ENCODE measurements around the gene INPP5A.

Gene INPP5A

DNA sequence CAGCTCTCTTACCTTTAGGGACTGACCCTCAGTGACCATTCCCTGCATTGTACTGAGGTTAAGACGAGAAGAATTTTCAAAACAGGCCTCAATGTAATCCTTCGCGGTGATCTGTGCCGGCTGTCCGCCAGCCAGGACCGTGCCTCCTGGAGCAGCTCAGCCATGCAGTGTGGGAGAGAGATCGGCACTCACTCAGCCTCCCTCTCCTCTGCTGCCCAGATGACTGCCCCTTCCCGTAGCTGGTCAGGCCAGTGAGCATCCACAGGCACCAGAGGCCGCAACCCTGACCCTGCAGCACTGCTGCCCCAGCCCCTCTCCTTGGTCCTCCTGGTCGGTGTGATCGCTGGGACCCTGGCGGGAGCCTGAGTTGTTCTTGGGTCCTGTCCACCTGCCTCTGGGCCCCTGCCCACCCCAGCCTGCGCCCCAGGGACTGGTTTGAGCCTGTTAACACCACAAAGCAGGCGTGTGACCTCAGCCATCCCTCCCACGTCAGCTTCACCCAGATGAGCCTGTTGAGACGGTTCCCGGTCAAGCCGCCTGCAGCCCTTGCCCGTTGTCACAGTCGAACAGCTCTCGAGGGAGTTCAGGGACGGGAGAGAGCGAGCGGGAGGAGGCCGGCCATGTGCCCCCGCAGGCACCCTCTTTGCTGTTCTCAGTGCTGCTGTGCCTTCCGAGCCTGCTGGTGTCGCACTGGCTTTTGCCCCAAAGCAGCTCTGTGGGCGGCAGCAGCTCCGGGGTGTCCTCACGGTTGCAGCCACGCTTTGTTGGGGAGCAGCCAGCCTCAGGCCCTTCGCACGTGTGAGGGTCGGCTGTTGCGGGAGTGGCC, 211.2 kb downstream of the INPP5A start:
- Mint-ChIP-seq H3K9me3 (no peaks in the 10 kb centered on the region), H3K27me3 (no peaks in the 10 kb centered on the region), H3K36me3 (peaks cover 22 to 39% of the 10 kb centered on the region in 2 donors), H3K27ac (no peak overlapping the region), H3K4me3 (no peak overlapping the region), H3K4me1 (no peaks in the 10 kb centered on the region)
- DNase-seq (no peak), ATAC-seq (replicated peaks) (no peak)

DNA sequence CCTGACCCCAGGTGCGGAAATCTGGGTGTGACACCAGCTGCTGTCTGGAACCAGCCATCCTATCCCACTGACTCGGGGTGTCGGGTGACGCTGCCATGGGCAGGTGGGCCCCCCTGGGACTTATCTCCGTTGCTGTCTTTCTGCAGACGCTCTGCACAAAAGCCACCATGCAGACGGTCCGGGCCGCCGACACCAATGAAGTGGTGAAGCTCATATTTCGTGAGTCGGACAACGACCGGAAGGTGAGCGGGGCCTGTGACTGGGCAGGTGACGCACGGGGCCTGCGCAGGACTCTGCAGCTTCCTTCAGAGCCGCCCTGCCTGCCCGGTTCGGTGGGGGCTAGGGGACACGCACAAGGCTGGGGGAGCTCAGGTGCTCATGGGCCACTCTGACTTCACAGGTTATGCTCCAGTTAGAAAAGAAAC, 211.8 kb downstream of the INPP5A start:
- H3K4me3 Mint-ChIP-seq, result no peak overlapping the region
- no peaks in the 10 kb centered on the region for H3K9me3 Mint-ChIP-seq
- H3K36me3 Mint-ChIP-seq, result peaks cover 26 to 45% of the 10 kb centered on the region in 2 donors
- no peak overlapping the region for H3K27ac Mint-ChIP-seq
- DNase-seq, result no peak
- ATAC-seq (replicated peaks), result no peak
- no peaks in the 10 kb centered on the region for H3K27me3 Mint-ChIP-seq
- no peaks in the 10 kb centered on the region for H3K4me1 Mint-ChIP-seq

DNA sequence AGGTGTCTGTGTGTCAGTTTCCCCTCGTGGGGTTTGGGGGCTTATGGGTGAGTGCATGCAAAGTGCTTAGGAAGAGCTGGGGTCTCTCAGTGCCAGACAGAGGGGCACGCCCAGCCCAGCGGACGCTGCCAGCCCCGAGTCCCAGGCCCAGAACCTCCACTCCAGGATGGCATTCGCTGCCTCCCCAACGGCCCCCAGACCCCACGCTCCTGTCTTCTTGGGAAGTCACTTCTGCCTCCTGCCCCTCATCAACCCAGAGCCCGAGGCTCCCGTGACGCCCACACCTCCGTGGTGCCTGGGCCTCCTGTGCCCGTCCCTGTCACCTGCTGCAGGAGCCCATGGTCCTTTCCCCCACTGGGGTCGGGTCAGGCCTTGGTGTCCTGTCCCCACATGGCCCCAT, 213.3 kb downstream of the INPP5A start:
- DNase-seq (no peak), ATAC-seq (replicated peaks) (no peak)
- H3K36me3 Mint-ChIP-seq, result peaks cover 41 to 59% of the 10 kb centered on the region in 2 donors
- H3K27ac Mint-ChIP-seq, result no peak overlapping the region
- peaks cover 6% of the 10 kb centered on the region in 2 donors for H3K9me3 Mint-ChIP-seq
- H3K4me3 Mint-ChIP-seq, result no peak overlapping the region
- no peaks in the 10 kb centered on the region for H3K4me1 Mint-ChIP-seq
- H3K27me3 Mint-ChIP-seq, result no peaks in the 10 kb centered on the region

DNA sequence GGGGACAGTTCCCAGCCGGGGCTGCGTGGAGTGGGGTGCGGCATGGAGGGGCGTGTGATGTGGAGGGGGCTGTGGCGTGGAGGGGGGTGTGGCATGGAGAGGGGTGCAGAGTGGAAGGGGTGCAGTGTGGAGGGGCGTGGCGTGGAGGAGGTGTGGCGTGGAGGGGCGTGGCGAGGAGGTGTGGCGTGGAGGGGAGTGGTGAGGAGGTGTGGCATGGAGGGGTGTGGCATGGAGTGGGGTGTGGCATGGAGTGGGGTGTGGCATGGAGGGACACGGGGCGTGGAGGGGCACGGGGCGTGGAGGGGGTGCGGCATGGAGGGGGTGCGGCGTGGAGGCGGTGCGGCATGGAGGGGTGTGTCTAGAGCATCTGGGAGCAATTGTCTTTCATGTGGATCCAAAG, 214.8 kb downstream of the INPP5A start:
- H3K9me3 Mint-ChIP-seq, result peaks cover 6% of the 10 kb centered on the region in 2 donors
- H3K4me3 Mint-ChIP-seq, result no peak overlapping the region
- H3K4me1 Mint-ChIP-seq, result no peaks in the 10 kb centered on the region
- no peaks in the 10 kb centered on the region for H3K27me3 Mint-ChIP-seq
- peaks cover 52 to 70% of the 10 kb centered on the region in 2 donors for H3K36me3 Mint-ChIP-seq
- no peak overlapping the region for H3K27ac Mint-ChIP-seq
- DNase-seq, result no peak
- no peak for ATAC-seq (replicated peaks)

DNA sequence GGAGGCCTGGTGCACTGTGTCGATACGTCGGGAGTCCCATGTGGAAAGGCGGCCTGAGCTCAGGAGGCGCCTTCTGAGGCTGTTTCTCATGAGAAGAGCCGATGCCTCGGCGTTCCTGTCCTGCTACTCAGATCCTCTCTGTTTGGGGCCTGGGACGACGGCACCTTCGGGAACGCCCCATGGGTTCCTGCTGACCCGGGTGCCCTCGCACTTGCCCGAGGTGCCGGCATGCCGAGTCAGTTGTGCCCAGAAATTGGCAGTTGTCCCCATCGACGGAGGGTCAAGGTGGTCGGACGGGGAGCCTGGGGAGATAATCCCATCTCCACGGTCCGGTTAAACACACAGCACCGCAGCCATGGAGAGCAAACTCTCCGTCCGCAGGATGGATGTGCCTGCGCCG, 215.4 kb downstream of the INPP5A start:
- Mint-ChIP-seq H3K9me3 (peaks cover 6% of the 10 kb centered on the region in 2 donors), H3K4me3 (no peak overlapping the region), H3K27me3 (no peaks in the 10 kb centered on the region), H3K27ac (no peak overlapping the region), H3K4me1 (no peaks in the 10 kb centered on the region), H3K36me3 (peaks cover 53 to 71% of the 10 kb centered on the region in 2 donors)
- no peak for ATAC-seq (replicated peaks)
- DNase-seq, result no peak

DNA sequence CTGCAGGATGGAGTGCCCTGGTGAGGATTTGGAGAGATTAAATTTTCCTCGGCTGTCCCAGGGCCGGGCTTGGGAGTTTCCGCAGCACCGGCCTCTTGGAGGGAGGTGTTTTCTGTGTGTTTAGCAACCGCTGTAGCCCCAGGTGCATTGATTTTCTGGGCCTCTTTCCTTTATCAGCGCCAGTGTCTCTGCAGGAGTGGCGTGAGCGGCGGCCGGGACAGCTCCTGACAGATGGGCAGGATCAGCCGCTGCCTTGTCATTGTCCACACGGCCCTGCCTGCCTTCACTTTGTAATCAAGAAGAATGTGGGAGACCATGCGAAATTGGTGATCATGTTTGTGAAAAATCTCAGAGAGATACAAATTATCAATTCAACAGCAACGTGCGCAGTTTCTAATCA, 216.0 kb downstream of the INPP5A start:
- H3K36me3 Mint-ChIP-seq, result peaks cover 49 to 66% of the 10 kb centered on the region in 2 donors

DNA sequence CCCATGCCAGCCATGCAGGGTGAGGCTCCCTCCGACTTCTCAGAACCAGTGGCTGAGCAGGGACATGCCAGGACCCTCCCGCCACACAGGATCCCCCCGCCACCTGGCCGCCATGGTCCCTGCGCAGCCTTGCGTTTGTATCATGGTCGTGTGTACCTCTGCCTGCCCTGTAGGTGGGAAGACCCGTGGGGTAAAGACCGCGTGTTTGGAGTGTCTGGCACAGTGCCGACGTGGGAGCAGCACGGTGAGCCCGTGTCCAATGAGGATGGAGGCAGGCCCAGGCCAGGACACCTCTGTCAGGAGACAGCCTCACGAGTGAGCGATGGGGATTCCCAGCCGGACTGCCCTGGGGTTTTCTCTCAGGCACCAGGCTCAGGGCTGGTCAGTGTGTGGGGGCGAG, 216.5 kb downstream of the INPP5A start:
- no peaks in the 10 kb centered on the region for H3K27me3 Mint-ChIP-seq
- H3K4me1 Mint-ChIP-seq, result no peaks in the 10 kb centered on the region
- peaks cover 49 to 70% of the 10 kb centered on the region in 2 donors for H3K36me3 Mint-ChIP-seq
- ATAC-seq (replicated peaks) (no peak), DNase-seq (no peak)
- H3K27ac Mint-ChIP-seq, result no peak overlapping the region
- H3K9me3 Mint-ChIP-seq, result peaks cover 6% of the 10 kb centered on the region in 2 donors
- no peak overlapping the region for H3K4me3 Mint-ChIP-seq

More for the DNA sequence above, 216.0 kb downstream of the INPP5A start:
- no peak for DNase-seq
- no peak for ATAC-seq (replicated peaks)
- no peaks in the 10 kb centered on the region for H3K4me1 Mint-ChIP-seq
- H3K27ac Mint-ChIP-seq, result no peak overlapping the region
- peaks cover 6% of the 10 kb centered on the region in 2 donors for H3K9me3 Mint-ChIP-seq
- H3K27me3 Mint-ChIP-seq, result no peaks in the 10 kb centered on the region
- no peak overlapping the region for H3K4me3 Mint-ChIP-seq

DNA sequence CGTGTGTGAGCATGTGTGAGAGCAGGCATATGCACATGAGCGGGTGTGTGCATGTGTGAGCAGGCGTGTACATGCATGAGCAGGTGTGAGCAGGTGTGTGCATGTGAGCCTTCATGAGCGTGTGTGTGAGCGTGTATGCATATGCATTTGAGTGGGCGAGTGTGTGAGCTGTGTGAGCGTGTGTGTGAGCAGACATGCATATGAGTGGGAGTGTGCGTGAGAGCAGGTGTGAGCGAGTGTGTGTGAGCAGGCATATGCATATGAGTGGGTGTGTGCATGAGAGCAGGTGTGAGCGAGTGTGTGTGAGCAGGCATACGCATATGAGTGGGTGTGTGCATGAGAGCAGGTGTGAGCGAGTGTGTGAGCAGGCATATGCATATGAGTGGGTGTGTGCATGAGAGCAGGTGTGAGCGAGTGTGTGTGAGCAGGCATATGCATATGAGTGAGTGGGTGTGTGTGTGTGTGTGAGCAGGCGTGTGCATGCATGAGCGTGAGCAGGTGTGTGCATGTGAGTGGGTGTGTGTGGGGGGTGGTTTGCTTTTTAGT, 217.7 kb downstream of the INPP5A start:
- H3K4me1 Mint-ChIP-seq, result no peaks in the 10 kb centered on the region
- ATAC-seq (replicated peaks) (no peak), DNase-seq (no peak)
- H3K4me3 Mint-ChIP-seq, result no peak overlapping the region
- H3K27me3 Mint-ChIP-seq, result no peaks in the 10 kb centered on the region
- peak overlapping the region; percentile 33 for H3K27ac Mint-ChIP-seq
- H3K9me3 Mint-ChIP-seq, result peaks cover 6% of the 10 kb centered on the region in 2 donors
- H3K36me3 Mint-ChIP-seq, result peaks cover 47 to 68% of the 10 kb centered on the region in 2 donors

DNA sequence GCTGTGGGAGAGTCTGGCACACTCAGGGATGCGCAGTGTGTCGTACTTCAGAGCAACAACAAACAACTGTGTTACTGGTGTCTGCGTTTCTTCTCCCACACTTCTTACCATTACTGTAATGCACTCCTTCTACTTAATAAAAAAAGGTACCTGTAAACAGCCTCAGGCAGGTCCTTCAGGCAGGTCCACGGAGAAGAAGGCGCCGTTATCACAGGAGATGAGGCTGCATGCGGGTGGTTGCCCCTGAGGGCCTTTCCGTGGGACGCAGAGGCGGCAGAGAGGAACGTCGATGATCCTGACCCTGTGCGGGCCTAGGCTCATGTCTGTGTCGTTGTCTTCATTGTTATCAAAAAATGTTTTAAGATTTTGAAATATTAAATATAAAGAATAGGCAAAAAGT, 219.0 kb downstream of the INPP5A start:
- H3K4me1 Mint-ChIP-seq, result no peaks in the 10 kb centered on the region
- no peak overlapping the region for H3K27ac Mint-ChIP-seq
- no peak overlapping the region for H3K4me3 Mint-ChIP-seq
- DNase-seq (no peak), ATAC-seq (replicated peaks) (no peak)
- peaks cover 50 to 66% of the 10 kb centered on the region in 2 donors for H3K36me3 Mint-ChIP-seq
- peaks cover 6% of the 10 kb centered on the region in 2 donors for H3K9me3 Mint-ChIP-seq
- H3K27me3 Mint-ChIP-seq, result no peaks in the 10 kb centered on the region

DNA sequence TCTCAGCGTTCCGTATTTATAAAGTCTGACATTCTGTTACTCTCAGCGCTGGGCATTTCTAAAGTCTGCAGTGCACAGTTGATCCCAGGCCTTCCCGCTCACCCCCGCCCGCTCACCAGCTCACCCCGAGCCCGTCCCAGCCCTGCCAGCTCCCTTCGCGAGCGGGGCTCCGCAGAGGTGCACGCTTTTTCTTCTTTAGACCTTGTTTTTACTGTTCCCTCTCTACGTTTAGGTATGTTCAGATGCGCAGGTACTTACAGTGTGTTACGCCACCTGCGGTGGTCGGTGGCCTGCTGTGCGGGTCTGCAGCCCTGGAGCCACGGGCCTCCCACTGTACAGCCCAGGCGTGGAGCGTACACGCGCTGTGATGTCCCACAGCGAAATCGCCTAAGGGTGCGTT, 219.6 kb downstream of the INPP5A start:
- DNase-seq, result no peak
- Mint-ChIP-seq H3K27ac (no peak overlapping the region), H3K9me3 (peaks cover 6% of the 10 kb centered on the region in 2 donors), H3K4me3 (no peak overlapping the region), H3K27me3 (no peaks in the 10 kb centered on the region), H3K36me3 (peaks cover 53 to 67% of the 10 kb centered on the region in 2 donors), H3K4me1 (peaks cover 4% of the 10 kb centered on the region in 2 donors)
- no peak for ATAC-seq (replicated peaks)

DNA sequence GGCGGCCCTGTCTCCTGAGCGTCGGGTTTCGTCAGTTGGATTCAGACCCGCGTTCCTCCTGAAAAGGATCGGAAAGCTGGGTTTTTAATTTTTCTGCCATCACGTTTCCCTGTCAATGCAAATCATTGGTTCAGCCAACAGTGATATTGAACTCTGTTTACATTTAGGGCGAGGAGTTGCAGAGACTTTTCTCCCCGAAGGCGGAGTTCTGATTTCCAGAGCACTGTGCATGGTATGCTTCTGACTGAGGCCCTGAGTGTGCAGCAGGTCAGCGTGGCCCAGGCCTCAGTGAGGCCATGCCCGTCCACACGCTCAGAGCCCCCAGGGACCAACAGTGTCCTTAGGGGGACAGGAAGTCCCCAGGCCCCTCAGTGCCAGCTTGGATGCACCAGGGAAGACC, 221.3 kb downstream of the INPP5A start:
- no peak overlapping the region for H3K27ac Mint-ChIP-seq
- ATAC-seq (replicated peaks), result no peak
- H3K4me1 Mint-ChIP-seq, result peaks cover 4 to 9% of the 10 kb centered on the region in 2 donors
- H3K27me3 Mint-ChIP-seq, result no peaks in the 10 kb centered on the region
- DNase-seq, result no peak
- peaks cover 6% of the 10 kb centered on the region in 2 donors for H3K9me3 Mint-ChIP-seq
- H3K36me3 Mint-ChIP-seq, result peaks cover 50 to 62% of the 10 kb centered on the region in 2 donors
- no peak overlapping the region for H3K4me3 Mint-ChIP-seq

DNA sequence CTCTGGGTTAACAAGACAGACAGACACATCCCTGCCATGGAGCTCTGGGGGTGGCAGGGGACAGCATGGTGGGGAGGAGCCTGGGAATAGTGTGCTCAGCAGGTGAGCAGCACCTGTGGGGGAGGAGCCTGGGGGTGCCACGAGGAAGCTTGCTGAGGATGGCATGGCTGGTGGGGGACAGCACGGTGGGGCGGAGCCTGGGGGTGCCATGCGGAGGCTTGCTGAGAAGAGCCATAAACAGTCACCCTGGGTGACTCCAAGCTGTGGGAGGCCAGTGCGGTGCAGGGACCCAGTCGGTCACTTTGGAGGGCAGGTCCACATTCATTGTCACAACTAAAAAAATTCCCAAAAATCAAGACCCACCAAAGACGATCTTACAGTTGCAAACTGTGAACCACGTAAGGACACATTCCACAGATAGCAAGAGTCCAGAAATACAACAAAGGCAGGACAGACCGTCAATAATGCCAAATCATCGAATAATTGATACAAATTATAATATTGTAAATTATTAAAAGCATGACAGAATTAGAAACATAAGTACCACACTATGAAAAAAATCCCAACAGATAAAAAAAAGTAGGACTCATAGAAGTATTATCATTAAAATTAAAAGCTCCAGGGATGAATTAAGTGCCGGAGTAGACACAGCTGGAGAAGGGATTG, 223.9 kb downstream of the INPP5A start:
- H3K27me3 Mint-ChIP-seq, result no peaks in the 10 kb centered on the region
- no peak for ATAC-seq (replicated peaks)
- peaks cover 39 to 55% of the 10 kb centered on the region in 2 donors for H3K36me3 Mint-ChIP-seq
- H3K4me1 Mint-ChIP-seq, result peaks cover 7 to 9% of the 10 kb centered on the region in 2 donors
- peak overlapping the region in 1 of 2 donors; percentile 23 for H3K4me3 Mint-ChIP-seq
- H3K27ac Mint-ChIP-seq, result no peak overlapping the region
- no peaks in the 10 kb centered on the region for H3K9me3 Mint-ChIP-seq
- DNase-seq, result no peak

DNA sequence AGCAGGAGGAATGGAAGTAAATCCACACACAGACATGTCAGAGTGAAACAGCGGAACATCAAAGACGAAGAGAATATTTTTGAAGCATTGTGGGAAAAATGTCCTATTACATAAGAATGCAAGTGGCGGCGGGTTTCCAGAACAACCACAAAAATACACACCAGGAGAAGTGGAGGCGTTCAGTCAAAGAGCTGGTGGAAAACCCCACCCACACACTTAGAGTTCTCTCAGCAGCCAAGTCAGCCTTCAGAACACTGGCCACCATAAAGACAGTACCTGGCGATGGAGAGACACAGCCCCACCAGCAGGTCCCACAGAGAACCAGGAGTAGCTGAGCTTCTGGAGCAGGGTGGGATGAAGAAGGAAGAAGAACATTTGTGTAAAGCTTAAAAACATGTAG, 224.7 kb downstream of the INPP5A start:
- H3K27ac Mint-ChIP-seq, result no peak overlapping the region
- peaks cover 37 to 53% of the 10 kb centered on the region in 2 donors for H3K36me3 Mint-ChIP-seq
- DNase-seq (no peak), ATAC-seq (replicated peaks) (no peak)
- no peaks in the 10 kb centered on the region for H3K27me3 Mint-ChIP-seq
- no peaks in the 10 kb centered on the region for H3K9me3 Mint-ChIP-seq
- peaks cover 7 to 9% of the 10 kb centered on the region in 2 donors for H3K4me1 Mint-ChIP-seq
- no peak overlapping the region for H3K4me3 Mint-ChIP-seq

DNA sequence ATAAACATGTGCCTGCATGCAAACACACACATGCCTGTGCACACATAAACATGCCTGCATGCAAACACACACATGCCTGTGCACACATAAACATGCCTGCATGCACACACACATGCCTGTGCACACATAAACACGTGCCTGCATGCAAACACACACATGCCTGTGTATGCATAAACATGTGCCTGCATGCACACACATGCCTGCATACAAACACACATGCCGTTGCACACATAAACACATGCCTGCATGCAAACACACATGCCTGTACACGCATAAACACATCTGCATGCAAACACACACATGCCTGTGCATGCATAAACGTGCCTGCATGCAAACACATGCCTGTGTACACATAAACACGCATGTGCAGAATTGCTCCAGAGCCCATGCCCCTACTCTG, 226.0 kb downstream of the INPP5A start:
- H3K27ac Mint-ChIP-seq, result no peak overlapping the region
- H3K4me1 Mint-ChIP-seq, result peaks cover 7 to 9% of the 10 kb centered on the region in 2 donors
- no peak overlapping the region for H3K4me3 Mint-ChIP-seq
- H3K27me3 Mint-ChIP-seq, result no peaks in the 10 kb centered on the region
- no peak for ATAC-seq (replicated peaks)
- peaks cover 46 to 63% of the 10 kb centered on the region in 2 donors for H3K36me3 Mint-ChIP-seq
- no peaks in the 10 kb centered on the region for H3K9me3 Mint-ChIP-seq
- DNase-seq, result no peak
